ENCODE measurements around the gene CALY.

The CALY gene

GRCh38 chr10:133324198-133324792 is 12.4 kb downstream of the CALY start (continued):
- TF ChIP-seq SP3 (tag by site-specific recombination; IDR thresholded peaks at IDR 0.05) (peak; percentile 35; the same call in 1 of the 2 replicates), ZNF157 (tag by site-specific recombination; IDR thresholded peaks at IDR 0.05) (no peak), TCF7L2 (IDR thresholded peaks at IDR 0.05; ENCODE audit: borderline replicate concordance, low read depth, low read length) (no peak), ZNF645 (tag by site-specific recombination; IDR thresholded peaks at IDR 0.05) (no peak), WT1 (tag by site-specific recombination; IDR thresholded peaks at IDR 0.05) (no peak), ZNF335 (tag by site-specific recombination; conservative IDR thresholded peaks at IDR 0.05) (peak; percentile 74), ZNF624 (tag by site-specific recombination; IDR thresholded peaks at IDR 0.05) (no peak), ZNF324 (tag by site-specific recombination; IDR thresholded peaks at IDR 0.05) (no peak), ZNF121 (tag by site-specific recombination; IDR thresholded peaks at IDR 0.05) (peak; percentile 81), ZBTB6 (tag by site-specific recombination; IDR thresholded peaks at IDR 0.05) (no peak), MYNN (tag by site-specific recombination; IDR thresholded peaks at IDR 0.05; ENCODE audit: borderline replicate concordance) (no peak), ZNF266 (tag by site-specific recombination; IDR thresholded peaks at IDR 0.05; ENCODE audit: low read depth) (no peak), ZNF555 (tag by site-specific recombination; conservative IDR thresholded peaks at IDR 0.05) (no peak), ZNF654 (tag by site-specific recombination; IDR thresholded peaks at IDR 0.05; ENCODE audit: low read depth) (no peak), ZNF677 (tag by site-specific recombination; IDR thresholded peaks at IDR 0.05) (no peak), ZNF354C (tag by site-specific recombination; IDR thresholded peaks at IDR 0.05; ENCODE audit: borderline replicate concordance, low read depth) (no peak), ZNF248 (tag by site-specific recombination; IDR thresholded peaks at IDR 0.05) (no peak), ZNF10 (tag by site-specific recombination; IDR thresholded peaks at IDR 0.05) (no peak), YY2 (tag by site-specific recombination; IDR thresholded peaks at IDR 0.05) (no peak), ZXDB (tag by site-specific recombination; IDR thresholded peaks at IDR 0.05) (no peak), HOXC10 (CRISPR knock-in tag; IDR thresholded peaks at IDR 0.05) (no peak), GLI2 (tag by site-specific recombination; IDR thresholded peaks at IDR 0.05; ENCODE audit: borderline replicate concordance, low read depth) (no peak), ZNF768 (tag by site-specific recombination; IDR thresholded peaks at IDR 0.05) (no peak), ZNF23 (tag by site-specific recombination; IDR thresholded peaks at IDR 0.05; ENCODE audit: borderline replicate concordance) (no peak)
- TF ChIP-seq, protein P1, sequence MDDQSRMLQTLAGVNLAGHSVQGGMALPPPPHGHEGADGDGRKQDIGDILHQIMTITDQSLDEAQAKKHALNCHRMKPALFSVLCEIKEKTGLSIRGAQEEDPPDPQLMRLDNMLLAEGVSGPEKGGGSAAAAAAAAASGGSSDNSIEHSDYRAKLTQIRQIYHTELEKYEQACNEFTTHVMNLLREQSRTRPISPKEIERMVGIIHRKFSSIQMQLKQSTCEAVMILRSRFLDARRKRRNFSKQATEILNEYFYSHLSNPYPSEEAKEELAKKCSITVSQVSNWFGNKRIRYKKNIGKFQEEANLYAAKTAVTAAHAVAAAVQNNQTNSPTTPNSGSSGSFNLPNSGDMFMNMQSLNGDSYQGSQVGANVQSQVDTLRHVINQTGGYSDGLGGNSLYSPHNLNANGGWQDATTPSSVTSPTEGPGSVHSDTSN (CRISPR knock-in tag; IDR thresholded peaks at IDR 0.05), result no peak
- TF ChIP-seq, protein P2, sequence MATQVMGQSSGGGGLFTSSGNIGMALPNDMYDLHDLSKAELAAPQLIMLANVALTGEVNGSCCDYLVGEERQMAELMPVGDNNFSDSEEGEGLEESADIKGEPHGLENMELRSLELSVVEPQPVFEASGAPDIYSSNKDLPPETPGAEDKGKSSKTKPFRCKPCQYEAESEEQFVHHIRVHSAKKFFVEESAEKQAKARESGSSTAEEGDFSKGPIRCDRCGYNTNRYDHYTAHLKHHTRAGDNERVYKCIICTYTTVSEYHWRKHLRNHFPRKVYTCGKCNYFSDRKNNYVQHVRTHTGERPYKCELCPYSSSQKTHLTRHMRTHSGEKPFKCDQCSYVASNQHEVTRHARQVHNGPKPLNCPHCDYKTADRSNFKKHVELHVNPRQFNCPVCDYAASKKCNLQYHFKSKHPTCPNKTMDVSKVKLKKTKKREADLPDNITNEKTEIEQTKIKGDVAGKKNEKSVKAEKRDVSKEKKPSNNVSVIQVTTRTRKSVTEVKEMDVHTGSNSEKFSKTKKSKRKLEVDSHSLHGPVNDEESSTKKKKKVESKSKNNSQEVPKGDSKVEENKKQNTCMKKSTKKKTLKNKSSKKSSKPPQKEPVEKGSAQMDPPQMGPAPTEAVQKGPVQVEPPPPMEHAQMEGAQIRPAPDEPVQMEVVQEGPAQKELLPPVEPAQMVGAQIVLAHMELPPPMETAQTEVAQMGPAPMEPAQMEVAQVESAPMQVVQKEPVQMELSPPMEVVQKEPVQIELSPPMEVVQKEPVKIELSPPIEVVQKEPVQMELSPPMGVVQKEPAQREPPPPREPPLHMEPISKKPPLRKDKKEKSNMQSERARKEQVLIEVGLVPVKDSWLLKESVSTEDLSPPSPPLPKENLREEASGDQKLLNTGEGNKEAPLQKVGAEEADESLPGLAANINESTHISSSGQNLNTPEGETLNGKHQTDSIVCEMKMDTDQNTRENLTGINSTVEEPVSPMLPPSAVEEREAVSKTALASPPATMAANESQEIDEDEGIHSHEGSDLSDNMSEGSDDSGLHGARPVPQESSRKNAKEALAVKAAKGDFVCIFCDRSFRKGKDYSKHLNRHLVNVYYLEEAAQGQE (tag by site-specific recombination; IDR thresholded peaks at IDR 0.05), result no peak
- TF ChIP-seq, protein P3, sequence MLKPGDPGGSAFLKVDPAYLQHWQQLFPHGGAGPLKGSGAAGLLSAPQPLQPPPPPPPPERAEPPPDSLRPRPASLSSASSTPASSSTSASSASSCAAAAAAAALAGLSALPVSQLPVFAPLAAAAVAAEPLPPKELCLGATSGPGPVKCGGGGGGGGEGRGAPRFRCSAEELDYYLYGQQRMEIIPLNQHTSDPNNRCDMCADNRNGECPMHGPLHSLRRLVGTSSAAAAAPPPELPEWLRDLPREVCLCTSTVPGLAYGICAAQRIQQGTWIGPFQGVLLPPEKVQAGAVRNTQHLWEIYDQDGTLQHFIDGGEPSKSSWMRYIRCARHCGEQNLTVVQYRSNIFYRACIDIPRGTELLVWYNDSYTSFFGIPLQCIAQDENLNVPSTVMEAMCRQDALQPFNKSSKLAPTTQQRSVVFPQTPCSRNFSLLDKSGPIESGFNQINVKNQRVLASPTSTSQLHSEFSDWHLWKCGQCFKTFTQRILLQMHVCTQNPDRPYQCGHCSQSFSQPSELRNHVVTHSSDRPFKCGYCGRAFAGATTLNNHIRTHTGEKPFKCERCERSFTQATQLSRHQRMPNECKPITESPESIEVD (tag by site-specific recombination; IDR thresholded peaks at IDR 0.05), result no peak
- TF ChIP-seq, protein P4, sequence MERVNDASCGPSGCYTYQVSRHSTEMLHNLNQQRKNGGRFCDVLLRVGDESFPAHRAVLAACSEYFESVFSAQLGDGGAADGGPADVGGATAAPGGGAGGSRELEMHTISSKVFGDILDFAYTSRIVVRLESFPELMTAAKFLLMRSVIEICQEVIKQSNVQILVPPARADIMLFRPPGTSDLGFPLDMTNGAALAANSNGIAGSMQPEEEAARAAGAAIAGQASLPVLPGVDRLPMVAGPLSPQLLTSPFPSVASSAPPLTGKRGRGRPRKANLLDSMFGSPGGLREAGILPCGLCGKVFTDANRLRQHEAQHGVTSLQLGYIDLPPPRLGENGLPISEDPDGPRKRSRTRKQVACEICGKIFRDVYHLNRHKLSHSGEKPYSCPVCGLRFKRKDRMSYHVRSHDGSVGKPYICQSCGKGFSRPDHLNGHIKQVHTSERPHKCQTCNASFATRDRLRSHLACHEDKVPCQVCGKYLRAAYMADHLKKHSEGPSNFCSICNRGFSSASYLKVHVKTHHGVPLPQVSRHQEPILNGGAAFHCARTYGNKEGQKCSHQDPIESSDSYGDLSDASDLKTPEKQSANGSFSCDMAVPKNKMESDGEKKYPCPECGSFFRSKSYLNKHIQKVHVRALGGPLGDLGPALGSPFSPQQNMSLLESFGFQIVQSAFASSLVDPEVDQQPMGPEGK (tag by site-specific recombination; IDR thresholded peaks at IDR 0.05), result peak; percentile 67
- TF ChIP-seq, protein P5, sequence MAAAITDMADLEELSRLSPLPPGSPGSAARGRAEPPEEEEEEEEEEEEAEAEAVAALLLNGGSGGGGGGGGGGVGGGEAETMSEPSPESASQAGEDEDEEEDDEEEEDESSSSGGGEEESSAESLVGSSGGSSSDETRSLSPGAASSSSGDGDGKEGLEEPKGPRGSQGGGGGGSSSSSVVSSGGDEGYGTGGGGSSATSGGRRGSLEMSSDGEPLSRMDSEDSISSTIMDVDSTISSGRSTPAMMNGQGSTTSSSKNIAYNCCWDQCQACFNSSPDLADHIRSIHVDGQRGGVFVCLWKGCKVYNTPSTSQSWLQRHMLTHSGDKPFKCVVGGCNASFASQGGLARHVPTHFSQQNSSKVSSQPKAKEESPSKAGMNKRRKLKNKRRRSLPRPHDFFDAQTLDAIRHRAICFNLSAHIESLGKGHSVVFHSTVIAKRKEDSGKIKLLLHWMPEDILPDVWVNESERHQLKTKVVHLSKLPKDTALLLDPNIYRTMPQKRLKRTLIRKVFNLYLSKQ (tag by site-specific recombination; IDR thresholded peaks at IDR 0.05; ENCODE audit: borderline replicate concordance), result no peak
